22Rv1 (cell line): ENCODE results near the gene ZNF827.

Source experiments
- CTCF ChIP-seq: fragments of 450-650 bp; IDR thresholded peaks from 2 replicates; pipeline ENCODE4 v1.5.1; 2017; ENCODE audit warnings: mild to moderate bottlenecking
- ZFX ChIP-seq: fragments of 450-650 bp; IDR thresholded peaks from 2 replicates; pipeline ENCODE4 v1.6.1; 2017; ENCODE audit warnings: antibody characterized with exemption, borderline replicate concordance

- no peak for TF ChIP-seq CTCF
- TF ChIP-seq ZFX: no peak
Observed at GRCh38 chr4:145769450-145770037, 169.1 kb downstream of the ZNF827 start.
